Measurements from ENCODE around the gene TTLL7. TPM values are rescaled to one million over a fixed set of nuclear protein-coding genes. Genes with fewer than 3 reads are reported as not detected.
A peak's percentile ranks its signal among the peaks of the same experiment; 100 is the strongest.

The TTLL7 gene
- total and polyA plus RNA-seq, 9 of the 15 experiments (the other 6 are each of a cell fraction or from before 2014, with no cell fraction given), result 0.63 to 2.6 (median 1.7) TPM

- TF ChIP-seq PBX2 (CRISPR knock-in tag; IDR thresholded peaks at IDR 0.05; ENCODE audit: low read depth), result no peak
- peak; percentile 74; the same call in 1 of the 2 replicates for TF ChIP-seq PBX2 (tag; conservative IDR thresholded peaks at IDR 0.05; ENCODE audit: low read depth)
- no peak for TF ChIP-seq CEBPZ (IDR thresholded peaks at IDR 0.05; ENCODE audit: borderline replicate concordance, low read depth, low read length)
- TF ChIP-seq, protein P1, sequence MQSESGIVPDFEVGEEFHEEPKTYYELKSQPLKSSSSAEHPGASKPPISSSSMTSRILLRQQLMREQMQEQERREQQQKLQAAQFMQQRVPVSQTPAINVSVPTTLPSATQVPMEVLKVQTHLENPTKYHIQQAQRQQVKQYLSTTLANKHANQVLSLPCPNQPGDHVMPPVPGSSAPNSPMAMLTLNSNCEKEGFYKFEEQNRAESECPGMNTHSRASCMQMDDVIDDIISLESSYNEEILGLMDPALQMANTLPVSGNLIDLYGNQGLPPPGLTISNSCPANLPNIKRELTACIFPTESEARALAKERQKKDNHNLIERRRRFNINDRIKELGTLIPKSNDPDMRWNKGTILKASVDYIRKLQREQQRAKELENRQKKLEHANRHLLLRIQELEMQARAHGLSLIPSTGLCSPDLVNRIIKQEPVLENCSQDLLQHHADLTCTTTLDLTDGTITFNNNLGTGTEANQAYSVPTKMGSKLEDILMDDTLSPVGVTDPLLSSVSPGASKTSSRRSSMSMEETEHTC (IDR thresholded peaks at IDR 0.05), result peak; percentile 58; the same call in 1 of the 2 replicates
- no peak for TF ChIP-seq SRSF7 (optimal IDR thresholded peaks at IDR 0.05; ENCODE audit: low read depth, low read length)
- TF ChIP-seq ERF (CRISPR knock-in tag; IDR thresholded peaks at IDR 0.05), result 0 out of 2 replicates have a peak, but pooled peaks have one; percentile 78
- TF ChIP-seq CREB1 (IDR thresholded peaks at IDR 0.05), result peak; percentile 76; the same call in 1 of the 2 replicates
- TF ChIP-seq CREB1 (CRISPR knock-in tag; IDR thresholded peaks at IDR 0.05), result no peak
- no peak for TF ChIP-seq SAP30 (IDR thresholded peaks at IDR 0.05; ENCODE audit: borderline replicate concordance, insufficient read depth, low read depth, low read length, poor library complexity, severe bottlenecking)
- TF ChIP-seq DEAF1 (CRISPR knock-in tag; IDR thresholded peaks at IDR 0.05), result 0 out of 2 replicates have a peak, but pooled peaks have one; percentile 13
- no peak for TF ChIP-seq ARID2 (IDR thresholded peaks at IDR 0.05)
- TF ChIP-seq PCBP2 (IDR thresholded peaks at IDR 0.05; ENCODE audit: low read depth, low read length, poor library complexity, severe bottlenecking), result no peak
- peak; percentile 61; the same call in 1 of the 2 replicates for TF ChIP-seq PYGO2 (tag; IDR thresholded peaks at IDR 0.05)
- TF ChIP-seq MYC (IDR thresholded peaks at IDR 0.05; ENCODE audit: low read depth, low read length), result peak; percentile 46; the same call in 1 of the 2 replicates
- TF ChIP-seq MYC (CRISPR knock-in tag; IDR thresholded peaks at IDR 0.05; ENCODE audit: borderline replicate concordance, low read depth), result no peak
Measured at GRCh38 chr1:83918688-83919285, 80.1 kb downstream of the TTLL7 start (continued).
